Measurements from ENCODE around the gene SART1.

The SART1 gene

GRCh38 chr11:65917434-65918210 is 43.9 kb upstream of the SART1 start:
- DNase-seq (ENCODE audit: low read depth) = no peak
- no peak for TF ChIP-seq CTCF (IDR thresholded peaks at IDR 0.05; ENCODE audit: low read length, missing control alignments)
- H3K4me3 ChIP-seq (replicated peaks; ENCODE audit: low read depth, low read length) = peak overlapping the region; percentile 95

GRCh38 chr11:65918211-65919140 is 43.1 kb upstream of the SART1 start, which contains the start of gene C11orf68:
TSS of gene C11orf68 (minus strand) at chr11:65919062. CDS start at chr11:65919031, 31 bp downstream.
- H3K4me3 ChIP-seq (replicated peaks; ENCODE audit: low read depth, low read length) = peak within 1 kb of the TSS; percentile 95
- peak; percentile 36 for DNase-seq (ENCODE audit: low read depth)
- TF ChIP-seq CTCF (IDR thresholded peaks at IDR 0.05; ENCODE audit: low read length, missing control alignments) = no peak

- no peak for TF ChIP-seq CTCF (IDR thresholded peaks at IDR 0.05; ENCODE audit: low read length, missing control alignments)
- peak within 1 kb of the TSS; percentile 95 for H3K4me3 ChIP-seq (replicated peaks; ENCODE audit: low read depth, low read length)
- DNase-seq (ENCODE audit: low read depth) = peak; percentile 99
Observed at GRCh38 chr11:65919141-65919572, 42.4 kb upstream of the SART1 start, which contains the start of gene DRAP1. TSS of gene DRAP1 (plus strand) at chr11:65919426. CDS start at chr11:65919502, 76 bp downstream.

- H3K4me3 ChIP-seq (replicated peaks; ENCODE audit: low read depth, low read length) = peak overlapping the region; percentile 78
- TF ChIP-seq CTCF (IDR thresholded peaks at IDR 0.05; ENCODE audit: low read length, missing control alignments) = no peak
- DNase-seq (ENCODE audit: low read depth) = no peak
Observed at GRCh38 chr11:65919573-65920371, 41.8 kb upstream of the SART1 start.

GRCh38 chr11:65920372-65920802 is 41.1 kb upstream of the SART1 start:
- TF ChIP-seq CTCF (IDR thresholded peaks at IDR 0.05; ENCODE audit: low read length, missing control alignments) = no peak
- DNase-seq (ENCODE audit: low read depth) = no peak

GRCh38 chr11:65921033-65921555 is 40.4 kb upstream of the SART1 start:
- H3K4me3 ChIP-seq (replicated peaks; ENCODE audit: low read depth, low read length) = peak overlapping the region; percentile 10
- DNase-seq (ENCODE audit: low read depth) = no peak
- TF ChIP-seq CTCF (IDR thresholded peaks at IDR 0.05; ENCODE audit: low read length, missing control alignments) = no peak

More at GRCh38 chr11:65920372-65920802, 41.1 kb upstream of the SART1 start:
- peak overlapping the region; percentile 78 for H3K4me3 ChIP-seq (replicated peaks; ENCODE audit: low read depth, low read length)
